GM21447 (cell line): Measurements from ENCODE around the gene ZNF579.
"Not testable (repeated sequence)": the region's sequence is repeated elsewhere in the genome, so short reads cannot be mapped to it uniquely, and the experiment has no call there.

Experiments used
- ATAC-seq: cut with Tn5 transposase; IDR thresholded peaks from one replicate; pipeline ENCODE4 v1.9.1; 2021; ENCODE audit not compliant: unreplicated experiment

Gene ZNF579

DNA sequence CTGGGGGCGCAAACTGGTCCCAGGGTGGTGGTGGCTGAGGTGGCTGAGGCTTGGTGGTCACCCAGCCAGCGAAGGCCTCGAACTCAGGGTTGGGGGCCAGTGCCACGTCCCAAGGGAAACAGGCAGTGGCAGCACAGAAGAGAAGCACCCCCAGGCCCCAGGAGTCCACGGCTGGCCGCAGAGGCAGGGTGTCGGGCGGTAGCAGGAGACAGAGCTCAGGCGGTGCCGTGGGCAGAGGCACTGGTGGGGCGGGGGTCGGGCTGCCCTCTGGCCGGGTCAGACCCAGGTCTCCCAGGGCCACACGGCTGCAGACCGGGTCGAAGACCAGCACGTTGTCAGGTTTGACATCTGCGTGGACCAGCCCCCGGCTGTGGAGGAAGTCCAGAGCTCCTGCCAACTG lies 39.6 kb downstream of the ZNF579 start:
- ATAC-seq = no peak

DNA sequence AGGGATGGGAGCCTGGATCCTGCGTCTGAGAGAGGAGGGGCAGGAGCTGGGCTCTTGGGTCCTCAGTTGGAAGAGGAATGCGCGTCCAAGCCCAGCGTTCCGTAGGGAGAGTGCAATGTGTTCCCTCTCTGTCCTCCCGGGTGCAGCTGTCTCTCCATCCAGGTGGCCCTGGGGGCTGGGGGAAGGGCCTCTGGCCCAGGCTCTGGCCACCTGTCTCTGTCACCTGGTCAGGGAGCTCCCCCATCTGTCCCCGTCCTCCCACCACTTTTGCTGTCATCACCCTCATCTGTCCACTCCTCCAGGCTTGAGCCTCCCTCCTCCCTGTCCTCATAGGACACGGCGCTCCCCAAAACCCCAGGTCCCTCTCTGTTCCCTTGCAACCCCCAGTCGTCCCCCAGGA lies 40.0 kb downstream of the ZNF579 start:
- ATAC-seq = no peak

DNA sequence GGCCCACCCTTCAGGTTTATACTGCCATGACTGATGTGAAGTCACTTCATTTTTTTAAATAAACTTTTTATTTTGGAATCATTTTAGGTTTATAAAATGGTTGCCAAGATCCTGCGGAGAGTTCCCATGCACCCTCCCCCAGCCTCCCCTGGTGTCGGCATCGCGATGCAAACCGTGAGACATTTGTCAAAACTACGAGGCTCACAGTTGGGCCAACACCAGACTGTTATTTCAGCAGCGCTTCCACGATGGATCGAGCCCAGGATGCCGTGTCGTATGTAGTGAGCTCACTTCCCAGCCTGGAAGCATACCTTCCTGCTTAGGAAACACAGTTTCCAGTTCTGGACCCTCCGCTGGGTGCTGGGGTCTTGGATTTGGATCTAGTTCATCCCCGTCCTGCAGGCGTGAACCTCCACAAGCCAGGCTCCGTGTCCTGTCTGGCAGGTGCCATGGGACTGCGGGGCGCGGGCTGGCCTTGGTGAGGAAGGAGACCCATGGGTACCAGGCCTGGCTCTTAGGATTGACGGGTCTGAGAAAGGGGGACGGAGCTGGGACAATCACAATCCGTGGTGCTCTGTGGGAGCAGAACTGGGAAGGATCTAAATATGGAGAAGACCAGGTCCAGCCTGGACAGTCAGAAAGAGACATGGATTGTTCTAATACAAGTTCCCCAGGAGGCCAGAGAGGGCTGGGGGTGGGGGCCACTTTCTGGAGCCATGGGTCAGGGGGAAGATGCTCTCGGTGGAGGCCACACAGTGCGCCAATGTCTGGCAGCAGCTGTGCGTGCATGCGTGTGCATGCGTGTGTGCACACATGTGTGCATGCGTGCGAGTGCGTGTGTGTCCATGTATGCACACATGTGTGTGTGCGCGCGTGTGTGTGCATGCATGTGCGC lies 41.3 kb downstream of the ZNF579 start:
- no peak for ATAC-seq

DNA sequence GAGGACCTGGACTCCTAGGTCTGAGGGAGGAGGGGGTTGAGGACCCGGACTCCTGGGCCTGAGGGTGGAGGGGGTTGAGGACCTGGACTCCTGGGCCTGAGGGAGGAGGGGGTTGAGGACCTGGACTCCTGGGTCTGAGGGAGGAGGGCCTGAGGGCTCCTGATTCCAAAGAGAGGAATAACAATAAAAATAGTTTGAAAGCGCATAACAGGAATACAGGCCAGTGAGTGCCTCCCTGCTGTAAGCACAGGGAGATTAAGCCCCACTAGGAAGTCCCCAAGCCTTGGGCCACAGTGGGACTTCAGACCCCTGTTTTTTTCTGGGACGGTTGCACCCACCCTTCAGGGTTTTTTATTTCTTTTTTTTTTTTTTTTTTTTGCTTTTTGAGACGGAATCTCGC lies 42.5 kb downstream of the ZNF579 start:
- ATAC-seq = no peak

DNA sequence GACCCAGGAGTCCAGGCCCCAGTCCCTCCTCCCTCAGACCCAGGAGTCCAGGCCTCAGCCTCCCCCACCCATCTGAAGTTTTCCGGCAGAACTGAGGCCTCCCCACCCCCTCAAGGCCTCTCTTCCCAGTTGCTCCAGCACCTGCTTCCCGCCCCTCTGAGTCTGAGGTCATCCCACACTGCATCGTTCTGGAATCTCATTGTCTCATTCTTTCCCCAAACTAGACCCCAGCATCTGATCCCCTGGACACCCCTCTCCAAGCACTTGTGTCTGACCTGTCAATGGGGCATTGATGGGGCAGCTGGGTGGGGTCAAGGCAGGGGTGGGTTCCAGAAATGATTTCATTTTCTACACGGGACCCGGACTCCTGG lies 42.9 kb downstream of the ZNF579 start:
- no peak for ATAC-seq

DNA sequence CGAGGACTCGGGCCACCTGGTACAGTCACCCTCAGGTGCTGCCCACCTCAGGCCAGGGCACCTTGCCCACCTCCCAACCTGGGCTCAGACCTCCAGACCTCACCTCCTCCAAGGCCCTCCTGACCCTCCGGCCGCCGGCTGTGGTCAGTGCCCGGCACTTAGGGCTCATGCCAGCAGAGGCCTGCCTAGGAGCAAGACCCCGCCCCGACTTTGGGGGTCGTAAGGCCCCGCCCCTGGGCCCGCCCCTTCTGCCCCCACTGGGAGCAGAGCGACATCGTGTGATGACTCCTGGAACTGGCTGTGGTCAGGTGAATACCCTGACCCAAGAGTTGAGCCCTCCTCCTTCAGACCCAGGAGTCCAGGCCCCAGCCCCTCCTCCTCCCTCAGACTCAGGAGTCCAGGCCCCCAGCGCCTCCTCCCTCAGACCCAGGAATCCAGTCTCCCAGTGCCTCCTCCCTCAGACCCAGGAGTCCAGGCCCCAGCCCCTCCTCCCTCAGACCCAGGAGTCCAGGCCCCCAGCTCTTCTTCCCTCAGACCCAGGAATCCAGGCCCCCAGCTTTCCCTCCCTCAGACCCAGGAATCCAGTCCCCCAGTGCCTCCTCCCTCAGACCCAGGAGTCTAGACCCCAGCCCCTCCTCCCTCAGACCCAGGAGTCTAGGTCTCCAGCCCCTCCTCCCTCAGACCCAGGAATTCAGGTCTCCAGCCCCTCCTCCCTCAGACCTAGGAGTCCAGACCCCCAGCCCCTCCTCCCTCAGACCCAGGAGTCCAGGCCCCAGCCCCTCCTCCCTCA lies 43.5 kb downstream of the ZNF579 start, which contains the start of gene SBK2:
TSS of gene SBK2 (minus strand) at position 183 of the 790 bp plus-strand sequence. CDS start 839 bp downstream, outside the sequence.
- no peak for ATAC-seq

DNA sequence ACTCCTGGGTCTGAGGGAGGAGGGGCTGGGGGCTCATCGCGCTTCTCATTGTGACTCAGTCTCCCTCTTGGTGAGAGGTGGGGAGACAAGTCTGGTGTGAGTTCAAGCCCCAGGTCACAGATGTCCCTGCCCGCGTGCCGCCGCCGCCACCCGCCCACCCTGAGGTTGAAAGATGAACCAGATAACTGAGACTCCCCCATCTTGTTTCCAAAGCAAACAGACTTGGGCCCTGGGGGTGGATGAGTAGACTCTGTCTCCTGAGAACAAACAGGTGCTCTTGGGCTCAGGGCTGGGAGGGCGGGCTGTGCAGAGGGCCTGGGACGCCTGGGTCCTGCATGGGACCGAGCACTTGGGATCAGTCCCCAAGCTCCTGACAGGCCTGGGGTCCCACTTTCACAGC lies 44.3 kb downstream of the ZNF579 start:
- no peak for ATAC-seq

DNA sequence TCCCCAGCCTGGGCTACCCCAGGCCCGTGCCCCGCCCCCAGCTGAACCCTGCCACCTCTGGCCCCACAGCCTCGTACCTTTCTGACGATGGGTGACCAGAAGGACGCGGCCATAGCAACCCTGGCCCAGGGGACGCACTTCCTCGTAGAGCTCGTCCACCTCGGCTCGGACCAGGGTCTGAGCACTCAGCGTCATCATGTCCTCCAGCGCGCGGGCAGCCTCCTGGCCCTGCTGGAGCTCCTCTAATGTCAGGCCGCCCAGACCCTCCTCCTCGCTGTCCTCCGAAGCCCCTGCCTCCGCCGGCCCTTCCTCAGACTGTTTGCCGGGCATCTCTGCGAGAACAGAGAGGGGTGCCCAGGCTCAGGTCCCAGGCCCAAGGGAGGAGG lies 44.7 kb downstream of the ZNF579 start:
- no peak for ATAC-seq

DNA sequence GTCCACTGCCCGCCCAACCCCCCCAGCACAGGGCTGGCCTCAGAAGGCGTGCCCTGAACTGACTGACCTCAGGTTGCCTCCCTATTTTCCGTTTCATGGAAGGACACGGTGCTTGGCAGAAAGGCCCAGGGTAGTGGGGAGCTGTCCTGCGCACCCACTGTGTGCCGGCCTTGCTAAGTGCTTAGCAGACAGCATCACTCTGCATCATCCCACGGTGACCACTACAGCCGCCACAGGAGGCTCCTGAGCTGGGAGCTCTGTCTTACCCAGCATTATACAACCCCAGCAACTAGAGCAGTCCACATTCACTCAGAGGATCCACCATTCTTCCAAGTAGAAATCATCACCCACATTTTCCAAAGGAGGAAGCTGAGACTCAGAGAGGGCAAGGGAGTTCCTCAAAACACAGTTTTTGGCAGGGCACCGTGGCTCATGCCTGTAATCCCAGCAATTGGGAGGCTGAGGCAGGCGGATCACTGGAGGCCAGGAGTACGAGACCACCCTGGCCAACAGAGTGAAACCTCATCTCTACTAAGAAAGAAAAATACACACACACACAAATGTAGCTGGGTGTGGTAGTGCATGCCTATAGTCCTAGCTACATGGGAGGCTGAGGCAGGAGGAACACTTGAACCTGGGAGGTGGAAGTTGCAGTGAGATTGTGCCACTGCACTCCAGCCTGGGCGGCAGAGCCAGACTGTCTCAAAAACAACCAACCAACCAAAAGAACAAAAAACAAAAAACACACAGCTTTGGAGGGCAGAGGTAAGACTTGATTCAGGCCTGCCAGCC lies 45.3 kb downstream of the ZNF579 start:
- ATAC-seq = no peak

DNA sequence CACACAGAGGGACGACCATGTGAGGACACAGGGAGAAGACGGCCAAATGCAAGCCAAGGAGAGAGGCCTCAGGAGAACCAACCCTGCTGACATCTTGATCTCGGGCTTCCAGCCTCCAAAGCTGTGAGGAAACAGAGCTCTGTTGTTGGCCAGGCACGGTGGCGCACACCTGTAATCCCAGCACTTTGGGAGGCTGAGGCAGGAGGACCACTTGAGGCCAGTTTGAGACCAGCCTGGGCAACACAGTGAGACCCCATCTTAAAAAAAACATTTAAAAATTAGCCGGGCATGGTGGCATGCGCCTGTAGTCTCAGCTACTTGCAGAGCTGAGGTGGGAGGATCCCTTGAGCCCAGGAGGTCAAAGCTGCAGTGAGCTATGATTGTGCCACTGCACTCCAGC lies 46.4 kb downstream of the ZNF579 start:
- not testable (repeated sequence) for ATAC-seq

DNA sequence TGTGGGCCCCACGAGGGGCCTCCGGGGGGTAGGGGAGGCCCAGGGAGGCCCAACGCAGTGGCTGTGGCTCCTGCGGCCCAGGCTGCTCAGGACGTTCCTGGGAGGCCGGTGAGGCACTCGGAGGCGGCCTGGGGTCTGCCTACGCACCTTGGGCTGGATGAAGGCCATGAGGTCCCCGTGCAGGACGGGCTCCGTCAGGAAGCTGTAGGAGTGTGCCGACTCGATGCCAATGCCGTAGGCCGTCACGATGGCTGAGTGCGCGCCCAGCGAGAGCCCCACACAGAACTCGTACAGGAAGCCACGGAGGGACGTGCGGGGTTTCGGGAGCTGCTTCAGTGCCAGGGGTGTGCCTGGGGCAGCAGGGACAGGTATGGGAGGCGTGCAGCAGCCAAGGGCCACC lies 49.7 kb downstream of the ZNF579 start:
- no peak for ATAC-seq

DNA sequence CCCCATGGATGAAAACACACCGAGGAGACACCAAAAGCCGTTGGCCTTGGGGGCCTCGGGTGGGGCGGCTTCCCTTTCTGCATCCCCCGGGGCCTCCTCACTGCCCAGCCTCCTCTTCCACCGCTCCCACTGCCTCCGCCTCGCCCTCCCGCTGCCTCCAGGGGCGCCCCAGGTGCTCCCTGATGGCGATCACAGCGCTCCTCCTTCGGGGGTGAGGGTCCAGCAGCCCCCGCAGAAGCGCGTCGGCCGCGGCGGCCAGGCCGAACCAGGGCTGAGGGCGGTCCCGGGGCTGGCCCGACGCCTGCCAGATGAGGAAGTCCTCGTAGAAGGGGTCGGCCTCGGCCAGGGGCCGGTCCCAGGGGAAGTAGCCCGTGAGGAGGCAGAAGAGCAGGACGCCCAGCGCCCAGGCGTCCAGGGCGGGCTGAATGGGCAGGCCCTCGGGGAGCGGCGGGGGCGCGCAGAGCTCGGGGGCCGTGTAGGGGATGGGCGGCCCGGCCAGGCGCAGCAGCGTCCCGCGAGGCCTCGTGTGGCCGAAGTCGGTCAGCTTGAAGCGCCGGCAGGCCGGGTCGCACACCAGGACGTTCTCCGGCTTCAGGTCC lies 50.9 kb downstream of the ZNF579 start:
- no peak for ATAC-seq

DNA sequence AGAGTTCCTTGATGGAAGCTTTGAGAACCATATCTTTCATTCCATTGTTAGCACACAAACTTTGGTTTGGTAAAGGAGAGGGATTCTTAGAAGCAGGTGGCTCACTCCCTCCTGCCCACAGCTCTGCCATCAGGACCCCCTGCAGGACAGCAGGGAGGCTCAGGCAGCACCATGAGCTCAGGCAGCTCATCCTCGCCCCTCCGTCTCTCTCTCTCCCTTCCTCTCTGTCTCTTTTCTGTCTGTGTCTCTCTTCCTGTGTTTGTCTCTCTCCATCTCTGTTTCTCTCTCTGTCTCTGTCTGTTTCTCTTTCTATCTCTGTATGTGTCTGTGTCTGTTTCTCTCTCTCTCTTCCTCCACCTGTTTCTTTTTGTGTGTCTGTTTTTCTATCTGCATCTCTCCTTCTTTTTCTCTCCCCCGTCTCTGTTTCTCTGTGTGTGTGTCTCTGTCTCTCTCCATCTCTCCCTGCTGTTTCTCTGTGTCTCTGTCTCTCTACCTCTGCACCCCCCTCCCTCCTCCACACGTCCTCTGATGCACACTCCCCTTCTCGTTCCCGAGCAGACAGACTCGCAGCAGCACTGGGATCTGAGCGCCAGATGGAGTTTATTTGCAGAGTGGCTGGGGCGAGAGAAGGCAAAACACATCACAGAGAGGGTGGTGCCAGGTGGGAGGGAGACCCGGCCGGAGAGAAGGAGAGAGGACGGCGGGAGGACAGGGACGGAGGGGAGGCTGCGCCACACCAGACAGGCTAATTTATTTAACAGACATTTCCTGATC lies 52.4 kb downstream of the ZNF579 start:
- no peak for ATAC-seq

DNA sequence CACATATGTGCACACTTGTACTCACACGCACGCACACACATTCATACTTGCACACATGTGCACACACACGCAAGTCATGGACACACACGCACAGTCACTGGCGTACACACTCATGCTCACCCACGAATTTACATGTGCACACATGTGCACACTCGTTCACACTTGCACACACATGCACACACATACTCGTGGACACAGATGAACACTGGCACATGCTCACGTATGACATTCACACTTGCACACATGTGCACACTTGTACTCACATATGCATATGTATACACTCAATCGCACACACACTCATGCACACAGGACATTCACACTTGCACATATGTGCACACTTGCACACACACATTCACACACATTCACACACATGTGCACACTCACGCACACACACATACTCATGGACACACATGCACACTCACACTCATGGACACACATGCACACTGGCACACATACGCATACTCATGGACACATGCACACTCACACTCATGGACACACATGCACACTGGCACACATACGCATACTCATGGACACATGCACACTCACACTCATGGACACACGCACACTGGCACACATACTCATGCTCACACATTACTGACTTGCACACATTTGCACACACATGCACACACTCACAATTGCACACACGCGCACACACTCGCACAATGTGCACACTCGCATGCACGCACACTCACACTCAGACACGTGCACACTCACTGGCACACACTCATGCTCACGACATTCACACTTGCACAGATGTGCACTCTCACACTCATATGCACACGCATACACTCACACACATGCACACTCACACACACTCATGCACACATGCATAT lies 53.2 kb downstream of the ZNF579 start:
- no peak for ATAC-seq
